ENCODE data around the gene SMYD3.

The SMYD3 gene

DNA sequence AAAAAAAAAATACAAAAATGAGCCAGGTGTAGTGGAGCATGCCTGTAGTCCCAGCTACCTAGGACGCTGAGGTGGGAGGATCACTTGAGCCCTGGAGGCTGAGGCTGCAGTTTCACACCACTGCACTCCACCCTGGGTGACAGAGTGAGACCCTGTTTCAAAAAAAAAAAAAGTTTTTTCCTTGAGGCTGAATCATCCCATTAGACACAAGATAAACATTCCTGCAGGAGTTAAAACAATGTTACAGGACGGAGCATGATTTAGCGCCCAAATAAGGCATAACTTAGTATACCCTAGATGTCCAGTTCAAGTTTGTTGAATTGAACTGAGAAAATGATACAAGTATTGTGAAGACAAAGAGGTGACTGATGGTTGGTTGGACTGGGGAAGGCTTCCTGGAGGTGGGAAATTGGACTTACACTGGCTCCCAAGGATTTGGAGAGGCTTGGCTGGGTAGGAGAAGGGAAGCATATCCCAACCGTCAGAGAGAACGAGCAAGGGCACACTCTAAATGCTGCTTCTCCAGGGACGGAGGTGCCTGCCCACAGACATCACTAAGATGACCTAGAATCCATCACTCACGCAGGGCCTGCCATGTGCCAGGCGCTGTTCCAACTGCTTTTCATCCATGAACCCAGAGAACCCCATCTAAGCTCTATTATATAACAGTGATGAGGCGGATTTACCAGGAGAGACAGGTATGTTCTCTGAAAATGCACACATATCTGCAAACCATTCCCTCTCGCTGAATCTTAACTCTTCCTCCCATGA is 741.7 kb downstream of the SMYD3 start:
- Histone ChIP-seq H3K27me3 (ENCODE audit: insufficient read depth, insufficient read length) (no peaks in the 10 kb centered on the region), H3K4me1 (ENCODE audit: insufficient read depth, insufficient read length) (peaks cover 8% of the 10 kb centered on the region), H3K9me3 (ENCODE audit: insufficient read depth, low read length) (no peaks in the 10 kb centered on the region), H3K36me3 (ENCODE audit: insufficient read depth, insufficient read length, low read length) (no peaks in the 10 kb centered on the region), H3K4me3 (ENCODE audit: insufficient read length, low read depth) (no peak overlapping the region), H3K9ac (ENCODE audit: insufficient read length, low read depth) (no peak overlapping the region)
- no peak for DNase-seq (ENCODE audit: low read depth, low spot score)
- TF ChIP-seq ZNF274 (IDR thresholded peaks at IDR 0.05; ENCODE audit: low read depth, low read length): no peak
- no peak for TF ChIP-seq SUZ12 (IDR thresholded peaks at IDR 0.05; ENCODE audit: extremely low read depth, insufficient read depth, insufficient read length)
- TF ChIP-seq YY1 (IDR thresholded peaks at IDR 0.05; ENCODE audit: insufficient read depth, insufficient read length): no peak

DNA sequence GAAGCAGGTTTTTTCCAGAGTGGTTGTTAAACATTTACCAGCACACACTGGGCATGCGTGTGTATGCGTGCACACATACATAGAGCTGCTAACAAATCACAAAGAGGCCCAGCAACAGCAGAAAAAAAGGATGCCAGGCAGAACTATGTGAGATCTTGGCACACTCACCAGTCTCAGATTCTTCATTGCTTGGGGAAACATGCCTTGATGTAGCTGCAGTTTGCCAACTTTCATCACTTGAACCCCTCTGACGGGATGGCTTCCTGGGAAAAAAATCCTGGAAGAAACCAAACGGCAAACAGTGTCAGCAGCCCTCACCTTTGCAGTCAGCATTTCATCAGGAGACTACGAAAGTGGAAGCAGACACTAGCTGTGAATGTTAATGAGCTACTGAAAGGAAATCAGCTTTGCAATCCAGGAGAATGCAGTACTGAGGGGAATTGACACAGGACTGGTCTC is 743.2 kb downstream of the SMYD3 start:
- H3K4me3 ChIP-seq (ENCODE audit: insufficient read length, low read depth): no peak overlapping the region
- no peak for TF ChIP-seq ZNF274 (IDR thresholded peaks at IDR 0.05; ENCODE audit: low read depth, low read length)
- TF ChIP-seq SUZ12 (IDR thresholded peaks at IDR 0.05; ENCODE audit: extremely low read depth, insufficient read depth, insufficient read length): no peak
- no peak for TF ChIP-seq YY1 (IDR thresholded peaks at IDR 0.05; ENCODE audit: insufficient read depth, insufficient read length)
- H3K36me3 ChIP-seq (ENCODE audit: insufficient read depth, insufficient read length, low read length): no peaks in the 10 kb centered on the region
- DNase-seq (ENCODE audit: low read depth, low spot score): peak; percentile 32
- no peaks in the 10 kb centered on the region for H3K27me3 ChIP-seq (ENCODE audit: insufficient read depth, insufficient read length)
- H3K4me1 ChIP-seq (ENCODE audit: insufficient read depth, insufficient read length): peaks cover 8% of the 10 kb centered on the region
- H3K9ac ChIP-seq (ENCODE audit: insufficient read length, low read depth): no peak overlapping the region
- no peaks in the 10 kb centered on the region for H3K9me3 ChIP-seq (ENCODE audit: insufficient read depth, low read length)

DNA sequence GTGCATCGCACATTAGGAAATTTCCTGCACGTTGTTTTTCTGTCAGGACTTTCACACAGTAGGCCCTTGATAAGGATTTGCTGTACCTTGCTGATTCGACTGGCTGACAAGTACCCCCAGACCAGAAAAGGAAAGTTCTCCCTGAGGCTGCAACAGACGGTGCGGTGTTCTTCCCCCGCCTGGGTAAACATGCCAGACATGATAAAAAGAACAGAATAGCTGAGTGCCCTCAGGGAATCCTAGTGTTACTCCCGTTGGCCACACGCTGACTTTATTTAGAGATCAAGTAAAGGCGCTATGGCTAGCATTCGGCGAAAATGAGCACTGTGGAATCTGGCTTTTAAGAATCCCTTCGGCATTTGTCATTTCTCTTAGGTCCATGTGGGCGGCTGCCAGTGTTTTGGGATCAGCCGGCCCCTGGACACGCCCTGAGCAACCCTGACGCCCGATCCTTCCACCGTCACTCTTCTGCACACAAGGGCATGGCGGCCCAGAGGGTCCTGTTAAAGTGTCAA is 744.6 kb downstream of the SMYD3 start:
- no peak for TF ChIP-seq ZNF274 (IDR thresholded peaks at IDR 0.05; ENCODE audit: low read depth, low read length)
- no peak for TF ChIP-seq YY1 (IDR thresholded peaks at IDR 0.05; ENCODE audit: insufficient read depth, insufficient read length)
- no peak for TF ChIP-seq SUZ12 (IDR thresholded peaks at IDR 0.05; ENCODE audit: extremely low read depth, insufficient read depth, insufficient read length)
- DNase-seq (ENCODE audit: low read depth, low spot score): no peak
- peaks cover 8% of the 10 kb centered on the region for H3K4me1 ChIP-seq (ENCODE audit: insufficient read depth, insufficient read length)
- H3K36me3 ChIP-seq (ENCODE audit: insufficient read depth, insufficient read length, low read length): no peaks in the 10 kb centered on the region
- no peak overlapping the region for H3K4me3 ChIP-seq (ENCODE audit: insufficient read length, low read depth)
- H3K9me3 ChIP-seq (ENCODE audit: insufficient read depth, low read length): no peaks in the 10 kb centered on the region
- no peak overlapping the region for H3K9ac ChIP-seq (ENCODE audit: insufficient read length, low read depth)
- H3K27me3 ChIP-seq (ENCODE audit: insufficient read depth, insufficient read length): no peaks in the 10 kb centered on the region

DNA sequence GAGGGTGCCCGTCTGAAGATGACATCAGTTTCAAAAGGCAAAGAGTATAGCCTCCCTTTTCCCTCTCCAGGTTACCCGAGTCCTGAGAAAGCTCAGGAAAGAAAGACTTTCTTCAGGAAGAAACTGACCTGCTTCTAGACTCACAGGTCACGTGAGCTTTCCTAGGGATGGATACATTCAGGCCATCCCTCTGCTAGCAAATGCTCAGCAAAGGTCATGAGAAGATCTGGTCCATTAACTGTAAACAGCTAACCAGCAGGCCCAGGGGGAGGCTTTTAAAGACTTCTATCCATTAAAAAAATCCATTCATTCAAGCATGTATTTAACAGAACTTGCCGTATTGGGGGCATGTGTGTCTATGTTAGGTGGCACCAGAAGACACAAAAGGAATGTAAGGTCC is 746.8 kb downstream of the SMYD3 start:
- Histone ChIP-seq H3K36me3 (ENCODE audit: insufficient read depth, insufficient read length, low read length) (no peaks in the 10 kb centered on the region), H3K9me3 (ENCODE audit: insufficient read depth, low read length) (peaks cover 8% of the 10 kb centered on the region), H3K27me3 (ENCODE audit: insufficient read depth, insufficient read length) (no peaks in the 10 kb centered on the region), H3K4me1 (ENCODE audit: insufficient read depth, insufficient read length) (peaks cover 8% of the 10 kb centered on the region), H3K9ac (ENCODE audit: insufficient read length, low read depth) (no peak overlapping the region), H3K4me3 (ENCODE audit: insufficient read length, low read depth) (no peak overlapping the region)
- DNase-seq (ENCODE audit: low read depth, low spot score): no peak
- TF ChIP-seq SUZ12 (IDR thresholded peaks at IDR 0.05; ENCODE audit: extremely low read depth, insufficient read depth, insufficient read length): no peak
- TF ChIP-seq ZNF274 (IDR thresholded peaks at IDR 0.05; ENCODE audit: low read depth, low read length): no peak
- TF ChIP-seq YY1 (IDR thresholded peaks at IDR 0.05; ENCODE audit: insufficient read depth, insufficient read length): no peak

DNA sequence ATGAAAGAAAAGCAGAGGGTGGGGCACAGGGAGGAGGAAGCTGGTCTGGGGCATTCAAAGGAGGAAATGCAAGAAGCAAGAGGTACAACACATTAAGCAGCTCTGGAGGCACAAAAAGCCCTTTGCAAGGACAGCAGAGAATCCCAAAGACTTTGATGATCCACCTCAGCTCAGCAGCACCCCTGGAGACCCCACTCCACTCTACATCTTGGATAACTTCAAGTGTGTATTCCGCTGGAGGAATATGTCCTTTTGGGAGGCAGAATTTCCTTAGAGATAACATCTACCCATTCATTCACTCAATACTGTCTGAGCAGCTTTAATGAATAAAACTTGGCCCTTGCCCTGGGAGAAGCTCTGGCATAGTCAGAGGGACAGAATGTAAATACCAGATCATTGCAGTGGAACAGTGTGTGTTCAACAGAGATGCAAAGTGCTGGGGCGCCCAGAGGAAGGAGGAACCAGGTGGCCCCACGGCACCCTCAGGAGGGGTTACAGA is 752.6 kb downstream of the SMYD3 start:
- Histone ChIP-seq H3K36me3 (ENCODE audit: insufficient read depth, insufficient read length, low read length) (no peaks in the 10 kb centered on the region), H3K9me3 (ENCODE audit: insufficient read depth, low read length) (peaks cover 10% of the 10 kb centered on the region), H3K9ac (ENCODE audit: insufficient read length, low read depth) (no peak overlapping the region), H3K4me1 (ENCODE audit: insufficient read depth, insufficient read length) (peaks cover 8% of the 10 kb centered on the region), H3K27me3 (ENCODE audit: insufficient read depth, insufficient read length) (no peaks in the 10 kb centered on the region), H3K4me3 (ENCODE audit: insufficient read length, low read depth) (no peak overlapping the region)
- DNase-seq (ENCODE audit: low read depth, low spot score): peak; percentile 32
- TF ChIP-seq SUZ12 (IDR thresholded peaks at IDR 0.05; ENCODE audit: extremely low read depth, insufficient read depth, insufficient read length) (no peak), YY1 (IDR thresholded peaks at IDR 0.05; ENCODE audit: insufficient read depth, insufficient read length) (no peak), ZNF274 (IDR thresholded peaks at IDR 0.05; ENCODE audit: low read depth, low read length) (no peak)

DNA sequence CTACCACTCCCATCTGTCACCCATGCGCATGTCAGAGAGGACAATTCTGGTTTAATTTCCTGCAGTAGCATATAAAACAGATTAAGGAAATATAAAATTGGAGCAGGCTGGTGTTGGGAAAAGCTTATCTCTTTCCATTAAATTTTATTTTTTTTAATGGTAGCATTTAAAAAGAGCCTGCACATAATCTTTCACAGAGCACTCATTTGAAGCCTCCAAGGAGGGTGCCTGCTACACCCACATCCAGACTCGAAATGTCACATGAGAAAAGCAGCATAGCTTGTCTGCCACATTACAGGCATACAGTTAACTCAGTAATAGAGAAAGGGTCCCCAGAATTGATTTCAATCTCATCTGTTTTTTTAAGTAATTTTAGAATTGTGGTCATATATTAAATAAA is 753.3 kb downstream of the SMYD3 start:
- H3K36me3 ChIP-seq (ENCODE audit: insufficient read depth, insufficient read length, low read length): no peaks in the 10 kb centered on the region
- H3K4me1 ChIP-seq (ENCODE audit: insufficient read depth, insufficient read length): peaks cover 8% of the 10 kb centered on the region
- DNase-seq (ENCODE audit: low read depth, low spot score): no peak
- no peaks in the 10 kb centered on the region for H3K27me3 ChIP-seq (ENCODE audit: insufficient read depth, insufficient read length)
- no peak overlapping the region for H3K9ac ChIP-seq (ENCODE audit: insufficient read length, low read depth)
- H3K9me3 ChIP-seq (ENCODE audit: insufficient read depth, low read length): peaks cover 10% of the 10 kb centered on the region
- H3K4me3 ChIP-seq (ENCODE audit: insufficient read length, low read depth): no peak overlapping the region
- TF ChIP-seq YY1 (IDR thresholded peaks at IDR 0.05; ENCODE audit: insufficient read depth, insufficient read length) (no peak), SUZ12 (IDR thresholded peaks at IDR 0.05; ENCODE audit: extremely low read depth, insufficient read depth, insufficient read length) (no peak), ZNF274 (IDR thresholded peaks at IDR 0.05; ENCODE audit: low read depth, low read length) (no peak)

DNA sequence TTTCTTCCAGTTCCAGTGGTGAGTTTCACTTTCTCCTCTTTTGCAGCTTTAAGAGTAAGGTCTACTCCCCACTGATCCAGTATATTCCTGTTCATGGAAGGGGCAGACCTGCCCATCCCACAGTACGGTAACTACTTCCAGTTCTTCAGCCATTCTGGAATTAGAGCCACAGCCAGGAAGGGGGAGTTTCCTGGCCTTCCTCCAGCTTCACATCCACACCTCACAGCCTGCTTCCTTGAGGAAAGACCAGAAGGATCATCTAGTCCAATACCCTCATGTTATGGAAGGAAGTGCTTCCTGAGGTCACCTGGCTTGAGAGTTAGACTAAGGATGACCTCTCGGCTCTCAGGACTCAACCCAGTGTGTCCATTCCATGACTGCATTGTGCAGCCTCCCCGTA is 754.5 kb downstream of the SMYD3 start:
- no peak overlapping the region for H3K4me3 ChIP-seq (ENCODE audit: insufficient read length, low read depth)
- H3K9ac ChIP-seq (ENCODE audit: insufficient read length, low read depth): no peak overlapping the region
- DNase-seq (ENCODE audit: low read depth, low spot score): no peak
- peaks cover 8% of the 10 kb centered on the region for H3K4me1 ChIP-seq (ENCODE audit: insufficient read depth, insufficient read length)
- no peaks in the 10 kb centered on the region for H3K27me3 ChIP-seq (ENCODE audit: insufficient read depth, insufficient read length)
- no peaks in the 10 kb centered on the region for H3K36me3 ChIP-seq (ENCODE audit: insufficient read depth, insufficient read length, low read length)
- H3K9me3 ChIP-seq (ENCODE audit: insufficient read depth, low read length): peaks cover 10% of the 10 kb centered on the region
- TF ChIP-seq YY1 (IDR thresholded peaks at IDR 0.05; ENCODE audit: insufficient read depth, insufficient read length) (no peak), ZNF274 (IDR thresholded peaks at IDR 0.05; ENCODE audit: low read depth, low read length) (no peak), SUZ12 (IDR thresholded peaks at IDR 0.05; ENCODE audit: extremely low read depth, insufficient read depth, insufficient read length) (no peak)
